K562 treated with DMSO at 1 percent for 24 hours (cell line): ENCODE measurements around the gene ANKS1A. TPM values are rescaled to one million over a fixed set of nuclear protein-coding genes. Genes with fewer than 3 reads are reported as not detected.

Source experiments
- total RNA-seq: library from RNA; unstranded; fragments of 300-600 nt; gene quantifications from 2 replicates; pipeline ENCODE4 v1.2.3, GENCODE V29; 2022; ENCODE audit warnings: low read depth; ENCODE audit not compliant: insufficient read depth

The ANKS1A gene
- 18.0 and 18.2 TPM in 2 replicates for total RNA-seq

GRCh38 chr6:34888874-34889555 lies at the start of gene ANKS1A:
ANKS1A (plus strand) TSS chr6:34889255; CDS start chr6:34889403, 148 bp downstream.

GRCh38 chr6:34887753-34888513 lies 1.1 kb upstream of the ANKS1A start, which contains the start of gene TAF11:
TAF11 (minus strand) TSS chr6:34888042; CDS start chr6:34887957, 85 bp downstream.

Other genes starting within 250 kb of the ANKS1A start
- gene ILRUN, start 192.5 kb upstream of the ANKS1A start, total RNA-seq = 106 and 115 TPM in 2 replicates
- gene SNRPC, start 131.8 kb upstream of the ANKS1A start, total RNA-seq = 313 and 329 TPM in 2 replicates
- gene BLTP3A, start 97.2 kb upstream of the ANKS1A start, total RNA-seq = 18.4 and 18.5 TPM in 2 replicates
- 38.6 and 40.9 TPM in 2 replicates for gene TAF11, start 1.2 kb upstream of the ANKS1A start, total RNA-seq